GM19467 (cell line): ENCODE results near the gene LONRF2.
"Not testable (repeated sequence)": the region's sequence is repeated elsewhere in the genome, so short reads cannot be mapped to it uniquely, and the experiment has no call there.

Experiments
- ATAC-seq: cut with Tn5 transposase; IDR thresholded peaks from one replicate; pipeline ENCODE4 v1.9.1; 2021; ENCODE audit warnings: mild to moderate bottlenecking, moderate library complexity; ENCODE audit not compliant: unreplicated experiment

The LONRF2 gene

GRCh38 chr2:100321866-100322820 lies at the start of gene LONRF2:
TSS of gene LONRF2 (minus strand) at chr2:100322501. CDS start at chr2:100322093, 408 bp downstream.
- no peak for ATAC-seq

GRCh38 chr2:100367163-100367562 lies 44.9 kb upstream of the LONRF2 start:
- no peak for ATAC-seq

- no peak for ATAC-seq
Measured at GRCh38 chr2:100365434-100365833, 43.1 kb upstream of the LONRF2 start.

GRCh38 chr2:100362269-100362668 lies 40.0 kb upstream of the LONRF2 start:
- not testable (repeated sequence) for ATAC-seq

- ATAC-seq = no peak
Measured at GRCh38 chr2:100359576-100359975, 37.3 kb upstream of the LONRF2 start.

GRCh38 chr2:100358554-100358953 lies 36.3 kb upstream of the LONRF2 start:
- no peak for ATAC-seq

- ATAC-seq = no peak
Measured at GRCh38 chr2:100352521-100352920, 30.2 kb upstream of the LONRF2 start.

- ATAC-seq = no peak
Measured at GRCh38 chr2:100350661-100351185, 28.4 kb upstream of the LONRF2 start.

- not testable (repeated sequence) for ATAC-seq
Measured at GRCh38 chr2:100345144-100345543, 22.8 kb upstream of the LONRF2 start.

GRCh38 chr2:100344433-100344832 lies 22.1 kb upstream of the LONRF2 start:
- no peak for ATAC-seq

- ATAC-seq = not testable (repeated sequence)
Measured at GRCh38 chr2:100342466-100342865, 20.2 kb upstream of the LONRF2 start.

GRCh38 chr2:100339823-100340222 lies 17.5 kb upstream of the LONRF2 start:
- ATAC-seq = no peak

GRCh38 chr2:100334929-100335328 lies 12.6 kb upstream of the LONRF2 start:
- no peak for ATAC-seq

- no peak for ATAC-seq
Measured at GRCh38 chr2:100327742-100328141, 5.4 kb upstream of the LONRF2 start.

- ATAC-seq = no peak
Measured at GRCh38 chr2:100321179-100321865, 979 bp downstream of the LONRF2 start.

GRCh38 chr2:100320547-100321178 lies 1.6 kb downstream of the LONRF2 start:
- no peak for ATAC-seq

GRCh38 chr2:100317634-100318033 lies 4.7 kb downstream of the LONRF2 start:
- ATAC-seq = no peak

- no peak for ATAC-seq
Measured at GRCh38 chr2:100309973-100310719, 12.2 kb downstream of the LONRF2 start.

- no peak for ATAC-seq
Measured at GRCh38 chr2:100309311-100309710, 13.0 kb downstream of the LONRF2 start.

- ATAC-seq = no peak
Measured at GRCh38 chr2:100303744-100304143, 18.6 kb downstream of the LONRF2 start.

- no peak for ATAC-seq
Measured at GRCh38 chr2:100302585-100302892, 19.8 kb downstream of the LONRF2 start.
